Naive thymus-derived CD4-positive, alpha-beta T cell (primary cell): Measurements from ENCODE around the gene RPS6KL1. TPM values are rescaled to one million over a fixed set of nuclear protein-coding genes. Genes with fewer than 3 reads are reported as not detected.

Experiments used
- ATAC-seq: fragments of 150-1000 bp; cut with Tn5 transposase; 2 replicates; pipeline ENCODE4 v1.10.0; 2021; ENCODE audit warnings: mild to moderate bottlenecking, moderate library complexity
- CTCF ChIA-PET: fragments of 350-600 bp; sonication (Branson Sonifier 250); formaldehyde crosslinking; loops from one replicate; lab custom pipeline; 2021; ENCODE audit warnings: antibody characterized with exemption; lab: Charles Lee
- POLR2A ChIA-PET: fragments of 350-600 bp; sonication (Branson Sonifier 250); formaldehyde crosslinking; loops from one replicate; lab custom pipeline; 2021; ENCODE audit warnings: antibody characterized with exemption, inconsistent platforms; lab: Charles Lee
- DNase-seq, 9 donors: peaks; one replicate each; pipeline versions ENCODE4 v3.0.0 to v3.0.0-alpha.2; 2020 to 2022; ENCODE audit warnings: mixed read lengths in 1 of 9
- H3K27ac ChIP-seq: one replicate; pipeline ENCODE4 v1.7.0; 2013; ENCODE audit warnings: mild to moderate bottlenecking, low read depth, low read length, moderate library complexity
- H3K27me3 ChIP-seq, 2 donors: one replicate each; pipeline ENCODE4 v1.7.0; 2013; ENCODE audit warnings: low read length in 2 of 2, mild to moderate bottlenecking in 2 of 2, moderate library complexity in 2 of 2; ENCODE audit not compliant: control insufficient read depth in 2 of 2, insufficient read depth in 2 of 2
- H3K36me3 ChIP-seq, 3 experiments: 1 replicate in 2 of 3; 2 replicates in 1 of 3; pipeline ENCODE4 v1.7.0; 2013; ENCODE audit warnings: low read length in 3 of 3, mild to moderate bottlenecking in 3 of 3, moderate library complexity in 1 of 3; ENCODE audit not compliant: insufficient read depth in 3 of 3, control insufficient read depth in 2 of 3
- H3K4me1 ChIP-seq, 2 donors: one replicate each; pipeline ENCODE4 v1.7.0; 2013; ENCODE audit warnings: low read length in 2 of 2, mild to moderate bottlenecking in 2 of 2, moderate library complexity in 1 of 2; ENCODE audit not compliant: control insufficient read depth in 2 of 2, insufficient read depth in 2 of 2
- H3K4me3 ChIP-seq: 2 replicates; pipeline ENCODE4 v1.7.0; 2013; ENCODE audit warnings: mild to moderate bottlenecking, low read length
- H3K9me3 ChIP-seq, 3 experiments: 1 replicate in 2 of 3; 2 replicates in 1 of 3; pipeline ENCODE4 v1.7.0; 2013; ENCODE audit warnings: low read length in 3 of 3; ENCODE audit not compliant: control insufficient read depth in 2 of 3
- H3K27ac Mint-ChIP-seq, 9 donors: one replicate each; pipeline ENCODE4 v1.8.0; 2020 to 2022; ENCODE audit warnings: mixed read lengths in 9 of 9, mild to moderate bottlenecking in 8 of 9, moderate library complexity in 5 of 9, inconsistent platforms in 2 of 9
- H3K27me3 Mint-ChIP-seq, 5 donors: one replicate each; pipeline ENCODE4 v1.8.0; 2021 to 2022; ENCODE audit warnings: mixed read lengths in 5 of 5, mild to moderate bottlenecking in 1 of 5
- H3K36me3 Mint-ChIP-seq, 5 donors: one replicate each; pipeline ENCODE4 v1.8.0; 2020 to 2022; ENCODE audit warnings: mixed read lengths in 5 of 5, mild to moderate bottlenecking in 3 of 5, inconsistent platforms in 1 of 5
- H3K4me1 Mint-ChIP-seq, 7 donors: one replicate each; pipeline ENCODE4 v1.8.0; 2020 to 2022; ENCODE audit warnings: mixed read lengths in 7 of 7, mild to moderate bottlenecking in 3 of 7, inconsistent platforms in 1 of 7
- H3K4me3 Mint-ChIP-seq, 10 donors: one replicate each; pipeline ENCODE4 v1.8.0; 2020 to 2022; ENCODE audit warnings: mild to moderate bottlenecking in 10 of 10, mixed read lengths in 10 of 10, moderate library complexity in 6 of 10, inconsistent platforms in 2 of 10
- H3K9me3 Mint-ChIP-seq, 11 donors: one replicate each; pipeline ENCODE4 v1.8.0; 2020 to 2022; ENCODE audit warnings: mixed read lengths in 11 of 11, mild to moderate bottlenecking in 4 of 11, inconsistent platforms in 1 of 11, moderate library complexity in 1 of 11
- intact Hi-C, 2 donors: fragments of 100-400 bp; cut with micrococcal nuclease; formaldehyde crosslinking; loops; one replicate each; pipeline ENCODE4 v1.15.1; 2023
- polyA plus RNA-seq, 2 donors: library from polyadenylated mRNA; unstranded; fragments of 300-500 nt; fragmentation: Illumina TruSeq; gene quantifications; one replicate each; pipeline ENCODE4 v1.2.3, GENCODE V29; 2021
- total RNA-seq, 6 experiments: library from RNA in 5 of 6; stranded (reverse) in 5 of 6; gene quantifications; 1 replicate in 5 of 6; 2 replicates in 1 of 6; pipeline ENCODE4 v1.2.3 and lab custom pipeline; 2021 to 2026

The RPS6KL1 gene
- total and polyA plus RNA-seq, 7 experiments from 2014 or later, result 2.0 to 12.8 (median 5.7) TPM

- Mint-ChIP-seq H3K36me3 (peaks cover 0 to 7% (median 4%) of the 10 kb centered on the region in 5 donors), H3K9me3 (peaks cover 0 to 15% (median 2%) of the 10 kb centered on the region in 11 donors), H3K27me3 (no peaks in the 10 kb centered on the region), H3K27ac (peak overlapping the region in 5 of 9 donors; percentile 3 to 63 (median 9)), H3K4me3 (no peak overlapping the region), H3K4me1 (peaks cover 34 to 60% (median 49%) of the 10 kb centered on the region in 7 donors)
- intact Hi-C loops, result no loop called here
- Histone ChIP-seq H3K4me3 (no peak overlapping the region), H3K4me1 (peaks cover 20 to 21% of the 10 kb centered on the region in 2 donors), H3K27ac (no peak overlapping the region), H3K36me3 (no peaks in the 10 kb centered on the region), H3K27me3 (no peaks in the 10 kb centered on the region), H3K9me3 (no peaks in the 10 kb centered on the region)
- DNase-seq (no peak), ATAC-seq (no peak)
- POLR2A ChIA-PET, result no interaction called here
- CTCF ChIA-PET, result interaction anchor here (1.4 kb wide), 1 partner anchor 33 kb away, joined by 5 read pairs; no protein-coding TSS in a partner anchor
Observed at GRCh38 chr14:74938531-74939495, 15.8 kb upstream of the RPS6KL1 start.

DNA sequence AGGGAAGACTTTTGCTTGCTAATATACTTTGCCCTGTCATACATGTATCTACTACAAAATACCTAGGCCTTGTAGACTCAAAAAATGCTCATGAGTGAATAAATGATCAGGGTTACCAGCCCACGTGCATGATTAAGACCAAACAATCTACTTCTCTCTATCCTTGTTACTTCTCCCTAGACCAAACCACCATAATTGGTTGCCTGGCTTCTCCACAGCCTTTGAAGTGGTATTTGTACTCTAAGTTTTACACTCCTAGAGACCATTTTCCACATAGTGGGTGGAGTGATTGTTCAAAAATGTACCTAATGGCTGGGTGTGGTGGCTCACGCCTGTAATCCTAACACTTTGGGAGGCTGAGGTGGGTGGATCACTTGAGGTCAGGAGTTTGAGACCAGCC is 14.1 kb upstream of the RPS6KL1 start:
- H3K27ac ChIP-seq, result no peak overlapping the region
- H3K4me3 ChIP-seq, result no peak overlapping the region
- no peaks in the 10 kb centered on the region for H3K27me3 ChIP-seq
- H3K36me3 Mint-ChIP-seq, result peaks cover 0 to 7% (median 4%) of the 10 kb centered on the region in 5 donors
- peaks cover 0 to 9% (median 0%) of the 10 kb centered on the region in 5 donors for H3K27me3 Mint-ChIP-seq
- H3K27ac Mint-ChIP-seq, result peak overlapping the region in 2 of 9 donors; percentile 43 to 74
- H3K4me3 Mint-ChIP-seq, result peak overlapping the region in 1 of 10 donors; percentile 8
- ChIA-PET POLR2A (no interaction called here), CTCF (no interaction called here)
- no peaks in the 10 kb centered on the region for H3K9me3 ChIP-seq
- ATAC-seq, result no peak
- intact Hi-C loops, result no loop called here
- peaks cover 0 to 15% (median 2%) of the 10 kb centered on the region in 11 donors for H3K9me3 Mint-ChIP-seq
- peaks cover 27 to 50% (median 44%) of the 10 kb centered on the region in 7 donors for H3K4me1 Mint-ChIP-seq
- H3K4me1 ChIP-seq, result peaks cover 12% of the 10 kb centered on the region in 2 donors
- DNase-seq, result no peak
- H3K36me3 ChIP-seq, result no peaks in the 10 kb centered on the region

GRCh38 chr14:74936731-74937130 is 13.7 kb upstream of the RPS6KL1 start:
- intact Hi-C loops, result no loop called here
- no peak overlapping the region for H3K4me3 ChIP-seq
- no peak overlapping the region for H3K27ac ChIP-seq
- Mint-ChIP-seq H3K27ac (peak overlapping the region in 2 of 9 donors; percentile 43 to 74), H3K4me1 (peaks cover 22 to 46% (median 40%) of the 10 kb centered on the region in 7 donors), H3K9me3 (peaks cover 0 to 15% (median 2%) of the 10 kb centered on the region in 11 donors), H3K27me3 (peaks cover 0 to 9% (median 0%) of the 10 kb centered on the region in 5 donors), H3K36me3 (peaks cover 0 to 7% (median 4%) of the 10 kb centered on the region in 5 donors), H3K4me3 (no peak overlapping the region)
- no peaks in the 10 kb centered on the region for H3K9me3 ChIP-seq
- DNase-seq (no peak), ATAC-seq (no peak)
- ChIA-PET CTCF (no interaction called here), POLR2A (no interaction called here)
- H3K27me3 ChIP-seq, result no peaks in the 10 kb centered on the region
- peaks cover 7 to 8% of the 10 kb centered on the region in 2 donors for H3K4me1 ChIP-seq
- H3K36me3 ChIP-seq, result no peaks in the 10 kb centered on the region

GRCh38 chr14:74936151-74936550 is 13.1 kb upstream of the RPS6KL1 start:
- Mint-ChIP-seq H3K4me1 (peaks cover 20 to 41% (median 34%) of the 10 kb centered on the region in 7 donors), H3K27ac (no peak overlapping the region), H3K36me3 (peaks cover 0 to 7% (median 4%) of the 10 kb centered on the region in 5 donors), H3K9me3 (peaks cover 0 to 15% (median 2%) of the 10 kb centered on the region in 11 donors), H3K4me3 (no peak overlapping the region), H3K27me3 (peaks cover 0 to 9% (median 0%) of the 10 kb centered on the region in 5 donors)
- intact Hi-C loops, result no loop called here
- Histone ChIP-seq H3K9me3 (no peaks in the 10 kb centered on the region), H3K4me1 (peaks cover 2 to 3% of the 10 kb centered on the region in 2 donors), H3K36me3 (no peaks in the 10 kb centered on the region), H3K27me3 (no peaks in the 10 kb centered on the region), H3K4me3 (no peak overlapping the region), H3K27ac (no peak overlapping the region)
- no peak for DNase-seq
- CTCF ChIA-PET, result no interaction called here
- POLR2A ChIA-PET, result no interaction called here
- no peak for ATAC-seq

DNA sequence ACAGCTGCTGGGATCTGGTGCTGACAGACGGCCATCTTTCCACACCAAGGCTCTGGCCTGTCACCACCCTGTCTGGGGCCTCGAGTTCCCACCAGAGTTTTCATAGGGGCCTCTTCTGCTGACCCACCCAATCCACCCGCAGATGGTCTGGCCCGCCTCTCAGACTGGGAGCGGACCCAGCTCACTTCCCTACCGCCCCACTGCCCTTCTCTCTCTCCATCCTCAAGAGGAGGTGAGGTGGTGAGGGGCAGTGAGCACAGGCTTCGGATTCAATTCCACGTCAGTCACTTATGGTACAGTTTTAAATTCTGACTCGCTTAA is 12.3 kb upstream of the RPS6KL1 start:
- Histone ChIP-seq H3K27me3 (no peaks in the 10 kb centered on the region), H3K4me3 (no peak overlapping the region), H3K27ac (no peak overlapping the region), H3K4me1 (no peaks in the 10 kb centered on the region), H3K9me3 (no peaks in the 10 kb centered on the region), H3K36me3 (no peaks in the 10 kb centered on the region)
- Mint-ChIP-seq H3K27ac (no peak overlapping the region), H3K4me3 (no peak overlapping the region), H3K36me3 (peaks cover 0 to 7% (median 4%) of the 10 kb centered on the region in 5 donors), H3K4me1 (peaks cover 20 to 35% (median 28%) of the 10 kb centered on the region in 7 donors), H3K9me3 (peaks cover 0 to 15% (median 2%) of the 10 kb centered on the region in 11 donors), H3K27me3 (peaks cover 0 to 13% (median 0%) of the 10 kb centered on the region in 5 donors)
- ChIA-PET POLR2A (no interaction called here), CTCF (interaction anchor here (0.6 to 0.7 kb wide), 2 partner anchors 89 to 206 kb away, joined by 3 to 5 read pairs; no protein-coding TSS in a partner anchor)
- intact Hi-C loops, result no loop called here
- DNase-seq, result no peak
- no peak for ATAC-seq

GRCh38 chr14:74934476-74935359 is 11.7 kb upstream of the RPS6KL1 start:
- Mint-ChIP-seq H3K27ac (no peak overlapping the region), H3K36me3 (peaks cover 0 to 7% (median 4%) of the 10 kb centered on the region in 5 donors), H3K27me3 (peaks cover 0 to 14% (median 0%) of the 10 kb centered on the region in 5 donors), H3K4me3 (no peak overlapping the region), H3K9me3 (peaks cover 0 to 15% (median 2%) of the 10 kb centered on the region in 11 donors), H3K4me1 (peaks cover 16 to 30% (median 26%) of the 10 kb centered on the region in 7 donors)
- ChIA-PET POLR2A (interaction anchor here (0.6 kb wide), 1 partner anchor 54 kb away, joined by 3 read pairs; no protein-coding TSS in a partner anchor), CTCF (interaction anchor here (0.6 to 0.7 kb wide), 2 partner anchors 207 to 369 kb away, joined by 3 to 5 read pairs; no protein-coding TSS in a partner anchor)
- no peaks in the 10 kb centered on the region for H3K9me3 ChIP-seq
- ATAC-seq, result no peak
- intact Hi-C loops, result no loop called here
- no peak overlapping the region for H3K4me3 ChIP-seq
- no peak overlapping the region for H3K27ac ChIP-seq
- DNase-seq, result no peak
- no peaks in the 10 kb centered on the region for H3K36me3 ChIP-seq
- no peaks in the 10 kb centered on the region for H3K4me1 ChIP-seq
- no peaks in the 10 kb centered on the region for H3K27me3 ChIP-seq
